H9 (cell line): ENCODE measurements around the gene TTC19. TPM values are rescaled to one million over a fixed set of nuclear protein-coding genes. Genes with fewer than 3 reads are reported as not detected.

Source experiments
- DNase-seq: peaks from one replicate; pipeline ENCODE4 v3.0.0-alpha.2; 2017
- H2AFZ ChIP-seq: one replicate; pipeline ENCODE4 v1.6.1; 2013; ENCODE audit warnings: mild to moderate bottlenecking, low read length, control low read depth, moderate library complexity
- H2AK5ac ChIP-seq: 2 replicates; pipeline ENCODE4 v1.6.1; 2013; ENCODE audit warnings: low read length, control low read depth, mixed read lengths; ENCODE audit not compliant: insufficient read length
- H2BK120ac ChIP-seq: one replicate; pipeline ENCODE4 v1.6.1; 2013; ENCODE audit warnings: low read depth, mild to moderate bottlenecking, low read length, control low read depth, inconsistent platforms; ENCODE audit not compliant: poor library complexity, severe bottlenecking
- H2BK12ac ChIP-seq: 2 replicates; pipeline ENCODE4 v1.6.1; 2013; ENCODE audit warnings: low read length, control low read depth, mixed read lengths, low read depth; ENCODE audit not compliant: insufficient read length
- H2BK15ac ChIP-seq: 2 replicates; pipeline ENCODE4 v1.6.1; 2013; ENCODE audit warnings: low read depth, low read length, control low read depth
- H2BK20ac ChIP-seq: one replicate; pipeline ENCODE4 v1.6.1; 2013; ENCODE audit warnings: low read depth, mild to moderate bottlenecking, low read length, control low read depth, inconsistent platforms; ENCODE audit not compliant: poor library complexity, severe bottlenecking
- H2BK5ac ChIP-seq: 2 replicates; pipeline ENCODE4 v1.6.1; 2013; ENCODE audit warnings: low read length, control low read depth, mixed read lengths; ENCODE audit not compliant: insufficient read length
- H3K14ac ChIP-seq: 2 replicates; pipeline ENCODE4 v1.6.1; 2013; ENCODE audit warnings: low read length, control low read depth; ENCODE audit not compliant: insufficient read depth
- H3K18ac ChIP-seq: 2 replicates; pipeline ENCODE4 v1.6.1; 2013; ENCODE audit warnings: low read depth, mild to moderate bottlenecking, mixed read lengths, low read length, control low read depth; ENCODE audit not compliant: insufficient read length
- H3K23ac ChIP-seq: 2 replicates; pipeline ENCODE4 v1.6.1; 2013; ENCODE audit warnings: low read length, control low read depth, mixed read lengths, low read depth; ENCODE audit not compliant: insufficient read length
- H3K23me2 ChIP-seq: 2 replicates; pipeline ENCODE4 v1.6.1; 2013; ENCODE audit warnings: low read depth, mild to moderate bottlenecking, mixed read lengths, low read length, control low read depth; ENCODE audit not compliant: insufficient read length, poor library complexity, severe bottlenecking
- H3K27ac ChIP-seq: 2 replicates; pipeline ENCODE4 v1.5.1; 2013; ENCODE audit warnings: low read length, control low read depth, mixed read lengths, low read depth; ENCODE audit not compliant: insufficient read length
- H3K27me3 ChIP-seq: 2 replicates; pipeline ENCODE4 v1.6.1; 2013; ENCODE audit warnings: low read length, control low read depth, inconsistent platforms; ENCODE audit not compliant: insufficient read depth
- H3K4ac ChIP-seq: 2 replicates; pipeline ENCODE4 v1.6.1; 2013; ENCODE audit warnings: low read depth, mild to moderate bottlenecking, control low read depth, inconsistent platforms, low read length, moderate library complexity
- H3K4me1 ChIP-seq: 2 replicates; pipeline ENCODE4 v1.6.1; 2013; ENCODE audit warnings: low read length, control low read depth, inconsistent platforms; ENCODE audit not compliant: insufficient read depth
- H3K4me2 ChIP-seq: 2 replicates; pipeline ENCODE4 v1.6.1; 2013; ENCODE audit warnings: low read length, control low read depth, mixed read lengths; ENCODE audit not compliant: insufficient read length, insufficient read depth
- H3K56ac ChIP-seq: 2 replicates; pipeline ENCODE4 v1.6.1; 2013; ENCODE audit warnings: low read depth, mild to moderate bottlenecking, mixed read lengths, low read length, control low read depth; ENCODE audit not compliant: insufficient read length
- H3K79me1 ChIP-seq: 2 replicates; pipeline ENCODE4 v1.6.1; 2013; ENCODE audit warnings: low read depth, mild to moderate bottlenecking, moderate library complexity, low read length, control low read depth, inconsistent platforms; ENCODE audit not compliant: insufficient read depth, poor library complexity, severe bottlenecking
- H3K79me2 ChIP-seq: 2 replicates; pipeline ENCODE4 v1.6.1; 2013; ENCODE audit warnings: low read length, control low read depth, inconsistent platforms; ENCODE audit not compliant: insufficient read depth
- H3K9ac ChIP-seq: 2 replicates; pipeline ENCODE4 v1.6.1; 2013; ENCODE audit warnings: low read length, control low read depth, mixed read lengths; ENCODE audit not compliant: insufficient read length; ENCODE audit errors: extremely low read depth
- H3K9me3 ChIP-seq: one replicate; pipeline ENCODE4 v1.6.1; 2013; ENCODE audit warnings: low read depth, low read length, inconsistent platforms; ENCODE audit not compliant: control insufficient read depth
- H3T11ph ChIP-seq: one replicate; pipeline ENCODE4 v1.6.1; 2013; ENCODE audit warnings: mild to moderate bottlenecking, low read length, control low read depth, inconsistent platforms
- H4K20me1 ChIP-seq: one replicate; pipeline ENCODE4 v1.6.1; 2013; ENCODE audit not compliant: control insufficient read depth, insufficient read length, insufficient read depth
- H4K5ac ChIP-seq: 2 replicates; pipeline ENCODE4 v1.6.1; 2013; ENCODE audit warnings: low read depth, mild to moderate bottlenecking, mixed read lengths, low read length, control low read depth; ENCODE audit not compliant: insufficient read length
- H4K8ac ChIP-seq: replicated peaks from 2 replicates; pipeline ENCODE4 v1.6.1; 2013; ENCODE audit warnings: low read length, control low read depth, mixed read lengths, low read depth; ENCODE audit not compliant: insufficient read length
- H4K91ac ChIP-seq: 2 replicates; pipeline ENCODE4 v1.6.1; 2013; ENCODE audit warnings: low read depth, mild to moderate bottlenecking, moderate library complexity, mixed read lengths, low read length, control low read depth; ENCODE audit not compliant: insufficient read length
- H3K27ac Mint-ChIP-seq, 3 experiments: 2 replicates in 2 of 3; 3 replicates in 1 of 3; pipeline ENCODE4 v1.8.0; 2020 to 2021; ENCODE audit warnings: mixed read lengths in 3 of 3, mild to moderate bottlenecking in 1 of 3, moderate library complexity in 1 of 3
- H3K27me3 Mint-ChIP-seq: 2 replicates; pipeline ENCODE4 v1.8.0; 2021; ENCODE audit warnings: low read depth, mild to moderate bottlenecking, moderate library complexity, mixed read lengths
- H3K36me3 Mint-ChIP-seq, 3 experiments: 2 replicates in 2 of 3; 3 replicates in 1 of 3; pipeline ENCODE4 v1.8.0; 2020 to 2021; ENCODE audit warnings: low read depth in 3 of 3, mixed read lengths in 3 of 3; ENCODE audit not compliant: insufficient read depth in 1 of 3
- H3K4me1 Mint-ChIP-seq, 2 experiments: 2 replicates each; pipeline ENCODE4 v1.8.0; 2020; ENCODE audit warnings: mixed read lengths in 2 of 2
- H3K4me3 Mint-ChIP-seq, 2 experiments: 2 replicates in 1 of 2; 3 replicates in 1 of 2; pipeline ENCODE4 v1.8.0; 2020 to 2021; ENCODE audit warnings: mild to moderate bottlenecking in 2 of 2, mixed read lengths in 2 of 2, moderate library complexity in 1 of 2
- H3K9me3 Mint-ChIP-seq, 2 experiments: 2 replicates in 1 of 2; 3 replicates in 1 of 2; pipeline ENCODE4 v1.8.0; 2020; ENCODE audit warnings: mild to moderate bottlenecking in 2 of 2, mixed read lengths in 2 of 2, moderate library complexity in 1 of 2
- CTCF ChIP-seq: fragments of 200-600 bp; sonication (generic); conservative IDR thresholded peaks from 3 replicates; pipeline ENCODE4 v1.8.0; 2021; ENCODE audit warnings: antibody characterized with exemption, mild to moderate bottlenecking
- WGBS: extraction: QIAGEN DNeasy Blood & Tissue Kit; methylation state at CpG from one replicate; pipeline ENCODE4 v1.1.7; 2013; ENCODE audit warnings: missing lambda C conversion rate, low lambda C conversion rate, mixed read lengths; ENCODE audit not compliant: insufficient read length; ENCODE audit errors: extremely low coverage; 5-methylcytosine and 5-hydroxymethylcytosine counted together
- total RNA-seq: library from RNA; stranded (reverse); gene quantifications from 2 replicates; pipeline ENCODE4 v1.2.1, GENCODE V29; 2021

TTC19 gene
- total RNA-seq, 1 experiment from 2014 or later = 64.3 TPM

DNA sequence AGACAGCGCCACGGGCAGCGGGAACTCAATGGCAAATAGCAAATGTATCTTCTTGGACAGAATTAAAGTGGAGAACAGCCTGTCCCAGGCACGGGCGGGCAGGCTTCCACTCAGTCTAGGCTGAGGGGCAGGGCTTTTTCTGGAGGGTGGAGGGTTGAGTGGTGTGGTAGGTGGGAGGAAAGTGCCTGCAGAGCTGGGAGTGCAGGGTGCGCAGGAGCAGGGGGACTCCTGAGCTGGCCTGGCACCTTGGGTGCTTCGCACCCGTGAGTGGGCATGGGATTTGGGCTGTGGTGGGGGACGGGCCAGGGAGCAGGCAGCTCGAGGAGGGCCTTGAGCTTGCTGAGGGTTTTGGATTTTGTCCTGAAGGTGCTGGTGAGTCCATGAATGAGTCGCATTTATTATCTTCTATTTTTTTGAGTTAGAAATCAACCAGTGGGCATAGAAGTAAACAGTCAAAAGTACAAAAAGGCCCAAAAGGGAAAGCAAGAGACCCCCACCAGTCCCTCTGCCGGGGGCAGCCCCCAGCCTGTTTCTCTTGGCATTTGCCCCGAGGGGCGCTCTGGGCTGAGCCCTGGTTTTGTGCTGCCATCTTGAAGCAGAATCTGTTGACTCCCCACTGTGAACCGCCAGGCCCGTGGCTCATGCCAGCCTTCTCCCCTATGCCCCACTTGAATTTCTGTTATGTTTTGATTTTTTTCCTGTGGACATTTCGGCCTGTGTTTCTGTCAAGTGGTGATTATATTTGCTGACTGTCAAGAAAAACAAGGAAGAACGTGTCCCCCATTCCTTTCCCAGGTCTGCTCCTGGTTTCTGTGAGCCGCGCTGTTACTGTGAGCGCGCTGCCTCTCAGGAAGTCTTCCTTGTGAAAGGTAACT lies 46.5 kb upstream of the TTC19 start:
- no peaks in the 10 kb centered on the region for H4K20me1 ChIP-seq
- H3K27ac ChIP-seq = no peak overlapping the region

More for the DNA sequence above, 46.5 kb upstream of the TTC19 start:
- Histone ChIP-seq H4K91ac (no peak overlapping the region), H2BK20ac (no peak overlapping the region), H4K5ac (no peak overlapping the region), H3K79me1 (no peaks in the 10 kb centered on the region), H2BK12ac (no peak overlapping the region), H3K23me2 (no peaks in the 10 kb centered on the region), H2AFZ (no peak overlapping the region), H3K14ac (no peak overlapping the region), H2AK5ac (no peak overlapping the region), H3T11ph (no peak overlapping the region), H3K56ac (no peak overlapping the region), H3K4me2 (no peak overlapping the region), H2BK5ac (no peak overlapping the region), H3K18ac (no peak overlapping the region), H3K4ac (no peak overlapping the region), H3K9ac (no peak overlapping the region), H3K23ac (no peak overlapping the region), H2BK120ac (no peak overlapping the region), H2BK15ac (no peak overlapping the region; the same call in 1 of the 2 replicates), H3K9me3 (no peaks in the 10 kb centered on the region), H3K79me2 (no peaks in the 10 kb centered on the region), H3K4me1 (peaks cover 6% of the 10 kb centered on the region; the same call in 1 of the 2 replicates), H4K8ac (no peak overlapping the region), H3K27me3 (no peaks in the 10 kb centered on the region)
- H3K4me1 Mint-ChIP-seq = peaks cover 9 to 16% of the 10 kb centered on the region in 2 experiments
- H3K9me3 Mint-ChIP-seq = no peaks in the 10 kb centered on the region
- H3K4me3 Mint-ChIP-seq = no peak overlapping the region
- H3K27me3 Mint-ChIP-seq = no peaks in the 10 kb centered on the region; the same call in none of the 2 replicates
- WGBS = no CpG with 5 or more reads among the region's 22 CpGs
- peaks cover 0 to 5% (median 0%) of the 10 kb centered on the region in 3 experiments; a peak in 2 of 7 replicates for H3K36me3 Mint-ChIP-seq
- peak overlapping the region in 1 of 3 experiments; percentile 72; a peak in 1 of 7 replicates for H3K27ac Mint-ChIP-seq
- DNase-seq = no peak
- TF ChIP-seq CTCF = no peak
